Kidney epithelial cell (primary cell): Measurements from ENCODE around the gene SLC39A11. TPM values are rescaled to one million over a fixed set of nuclear protein-coding genes. Genes with fewer than 3 reads are reported as not detected.

Experiments
- DNase-seq: peaks from one replicate; pipeline ENCODE4 v3.0.0-alpha.2; 2010; ENCODE audit warnings: low read depth
- H3K27me3 ChIP-seq: 2 replicates; pipeline ENCODE4 v1.6.0; 2011; ENCODE audit warnings: low read length; ENCODE audit not compliant: control insufficient read depth, insufficient read depth
- H3K36me3 ChIP-seq: 2 replicates; pipeline ENCODE4 v1.5.1; 2011; ENCODE audit warnings: low read length; ENCODE audit not compliant: control insufficient read depth, insufficient read depth
- H3K4me3 ChIP-seq: 2 replicates; pipeline ENCODE4 v1.5.1; 2011; ENCODE audit warnings: low read depth, mild to moderate bottlenecking, control low read depth, low read length
- total RNA-seq: library from RNA; depleted of rRNA; stranded (reverse); fragments of >200 nt; gene quantifications from 2 replicates; pipeline ENCODE4 v1.2.3, GENCODE V29; 2015
- TF ChIP-seq, protein P1 (sequence below): IDR thresholded peaks from 2 replicates; pipeline ENCODE4 v1.5.1; 2011; ENCODE audit warnings: mild to moderate bottlenecking, moderate library complexity, low read length, control low read depth, inconsistent platforms; ENCODE audit not compliant: insufficient read depth, poor library complexity, severe bottlenecking

SLC39A11 gene
- total RNA-seq, 1 donor from 2014 or later, result 13.0 TPM

GRCh38 chr17:72920513-72920912 is 172.0 kb downstream of the SLC39A11 start:
- TF ChIP-seq, protein P1, sequence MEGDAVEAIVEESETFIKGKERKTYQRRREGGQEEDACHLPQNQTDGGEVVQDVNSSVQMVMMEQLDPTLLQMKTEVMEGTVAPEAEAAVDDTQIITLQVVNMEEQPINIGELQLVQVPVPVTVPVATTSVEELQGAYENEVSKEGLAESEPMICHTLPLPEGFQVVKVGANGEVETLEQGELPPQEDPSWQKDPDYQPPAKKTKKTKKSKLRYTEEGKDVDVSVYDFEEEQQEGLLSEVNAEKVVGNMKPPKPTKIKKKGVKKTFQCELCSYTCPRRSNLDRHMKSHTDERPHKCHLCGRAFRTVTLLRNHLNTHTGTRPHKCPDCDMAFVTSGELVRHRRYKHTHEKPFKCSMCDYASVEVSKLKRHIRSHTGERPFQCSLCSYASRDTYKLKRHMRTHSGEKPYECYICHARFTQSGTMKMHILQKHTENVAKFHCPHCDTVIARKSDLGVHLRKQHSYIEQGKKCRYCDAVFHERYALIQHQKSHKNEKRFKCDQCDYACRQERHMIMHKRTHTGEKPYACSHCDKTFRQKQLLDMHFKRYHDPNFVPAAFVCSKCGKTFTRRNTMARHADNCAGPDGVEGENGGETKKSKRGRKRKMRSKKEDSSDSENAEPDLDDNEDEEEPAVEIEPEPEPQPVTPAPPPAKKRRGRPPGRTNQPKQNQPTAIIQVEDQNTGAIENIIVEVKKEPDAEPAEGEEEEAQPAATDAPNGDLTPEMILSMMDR, result no peak

DNA sequence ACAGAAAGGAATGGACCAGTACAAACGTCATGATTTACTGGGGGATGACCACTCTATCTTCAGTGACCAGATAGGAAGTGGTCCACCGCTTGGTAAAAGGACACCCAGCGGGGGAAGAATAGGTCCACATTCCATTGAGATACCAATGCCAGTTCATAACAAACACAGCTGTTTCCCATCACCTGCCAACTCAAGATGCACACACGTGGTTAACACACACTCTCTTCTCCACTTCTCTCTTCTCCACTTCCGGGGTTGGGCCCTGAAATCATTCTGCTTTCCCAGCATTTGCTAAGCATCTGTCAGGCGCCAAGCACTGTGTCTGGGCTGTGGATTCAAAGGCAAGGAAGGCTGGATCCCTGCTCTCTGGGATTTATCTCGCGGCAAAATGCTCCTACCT is 175.5 kb downstream of the SLC39A11 start:
- no peaks in the 10 kb centered on the region for H3K27me3 ChIP-seq
- H3K4me3 ChIP-seq, result no peak overlapping the region
- no peaks in the 10 kb centered on the region for H3K36me3 ChIP-seq
- DNase-seq, result no peak
- TF ChIP-seq, protein P1, result no peak

More at GRCh38 chr17:72920513-72920912, 172.0 kb downstream of the SLC39A11 start:
- Histone ChIP-seq H3K4me3 (no peak overlapping the region), H3K36me3 (no peaks in the 10 kb centered on the region), H3K27me3 (no peaks in the 10 kb centered on the region)
- no peak for DNase-seq

- H3K36me3 ChIP-seq, result no peaks in the 10 kb centered on the region
- no peak for DNase-seq
- H3K4me3 ChIP-seq, result no peak overlapping the region
- TF ChIP-seq, protein P1, result no peak
- no peaks in the 10 kb centered on the region for H3K27me3 ChIP-seq
Observed at GRCh38 chr17:72915625-72916081, 176.8 kb downstream of the SLC39A11 start.

- no peak overlapping the region for H3K4me3 ChIP-seq
- no peaks in the 10 kb centered on the region for H3K36me3 ChIP-seq
- TF ChIP-seq, protein P1, result no peak
- DNase-seq, result no peak
- H3K27me3 ChIP-seq, result no peaks in the 10 kb centered on the region
Observed at GRCh38 chr17:72913142-72913682, 179.3 kb downstream of the SLC39A11 start.

- Histone ChIP-seq H3K4me3 (no peak overlapping the region), H3K27me3 (no peaks in the 10 kb centered on the region), H3K36me3 (no peaks in the 10 kb centered on the region)
- DNase-seq, result no peak
- TF ChIP-seq, protein P1, result no peak
Observed at GRCh38 chr17:72906306-72906705, 186.2 kb downstream of the SLC39A11 start.

DNA sequence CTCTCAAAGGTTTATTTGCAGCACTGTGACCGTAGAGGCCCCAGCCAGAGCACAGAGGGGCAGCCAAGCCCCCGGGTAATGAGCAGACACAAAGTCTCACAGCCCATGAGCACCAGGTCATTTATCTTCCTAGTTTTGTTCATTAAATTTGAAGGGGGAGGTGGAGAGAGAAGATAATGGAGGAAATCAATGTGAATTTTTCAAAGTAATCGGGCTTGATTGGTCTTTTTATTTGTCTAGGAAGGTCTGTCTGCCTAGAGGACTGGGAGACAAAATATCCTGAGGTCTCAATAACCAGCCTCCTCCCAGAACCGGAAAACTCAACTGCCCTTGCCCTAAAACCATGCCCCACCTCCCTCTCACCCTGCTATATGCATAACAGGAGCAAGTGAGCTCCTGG is 189.0 kb downstream of the SLC39A11 start:
- Histone ChIP-seq H3K27me3 (no peaks in the 10 kb centered on the region), H3K4me3 (no peak overlapping the region), H3K36me3 (no peaks in the 10 kb centered on the region)
- DNase-seq, result no peak
- TF ChIP-seq, protein P1, result no peak
